ENCODE results near the gene EPHA4.

EPHA4 gene

GRCh38 chr2:221392228-221392881 is 179.7 kb downstream of the EPHA4 start:
- in situ Hi-C loops (cut with MboI; ENCODE audit: low sequenced_read_pairs, unreplicated experiment), result no loop called here
- no peak for DNase-seq (ENCODE audit: low spot score)
- no peak for TF ChIP-seq CTCF (IDR thresholded peaks at IDR 0.05; ENCODE audit: borderline replicate concordance, control extremely low read depth, extremely low read depth, insufficient read depth, missing control alignments)

- in situ Hi-C loops (cut with MboI; ENCODE audit: low sequenced_read_pairs, unreplicated experiment), result no loop called here
- DNase-seq (ENCODE audit: low spot score), result no peak
- no peak for TF ChIP-seq CTCF (IDR thresholded peaks at IDR 0.05; ENCODE audit: borderline replicate concordance, control extremely low read depth, extremely low read depth, insufficient read depth, missing control alignments)
Observed at GRCh38 chr2:221390878-221391277, 181.2 kb downstream of the EPHA4 start.

- in situ Hi-C loops (cut with MboI; ENCODE audit: low sequenced_read_pairs, unreplicated experiment), result no loop called here
- TF ChIP-seq CTCF (IDR thresholded peaks at IDR 0.05; ENCODE audit: borderline replicate concordance, control extremely low read depth, extremely low read depth, insufficient read depth, missing control alignments), result no peak
- no peak for DNase-seq (ENCODE audit: low spot score)
Observed at GRCh38 chr2:221389904-221390303, 182.2 kb downstream of the EPHA4 start.

GRCh38 chr2:221389421-221389820 is 182.7 kb downstream of the EPHA4 start:
- no peak for DNase-seq (ENCODE audit: low spot score)
- in situ Hi-C loops (cut with MboI; ENCODE audit: low sequenced_read_pairs, unreplicated experiment), result no loop called here
- TF ChIP-seq CTCF (IDR thresholded peaks at IDR 0.05; ENCODE audit: borderline replicate concordance, control extremely low read depth, extremely low read depth, insufficient read depth, missing control alignments), result no peak

- no peak for DNase-seq (ENCODE audit: low spot score)
- in situ Hi-C loops (cut with MboI; ENCODE audit: low sequenced_read_pairs, unreplicated experiment), result no loop called here
- no peak for TF ChIP-seq CTCF (IDR thresholded peaks at IDR 0.05; ENCODE audit: borderline replicate concordance, control extremely low read depth, extremely low read depth, insufficient read depth, missing control alignments)
Observed at GRCh38 chr2:221388891-221389290, 183.2 kb downstream of the EPHA4 start.

- in situ Hi-C loops (cut with MboI; ENCODE audit: low sequenced_read_pairs, unreplicated experiment), result no loop called here
- no peak for TF ChIP-seq CTCF (IDR thresholded peaks at IDR 0.05; ENCODE audit: borderline replicate concordance, control extremely low read depth, extremely low read depth, insufficient read depth, missing control alignments)
- no peak for DNase-seq (ENCODE audit: low spot score)
Observed at GRCh38 chr2:221385716-221386115, 186.4 kb downstream of the EPHA4 start.
